PC-9 (cell line): Measurements from ENCODE around the gene USP48. TPM values are rescaled to one million over a fixed set of nuclear protein-coding genes. Genes with fewer than 3 reads are reported as not detected.
"Not testable (repeated sequence)": the region's sequence is repeated elsewhere in the genome, so short reads cannot be mapped to it uniquely, and the experiment has no call there.

ENCODE experiments used
- BruUV-seq: library from RNA; stranded (reverse); fragments of 400-500 nt; replicated peaks from 2 replicates; lab custom pipeline; 2021; lab: Mats Ljungman, UMichigan
- CTCF ChIA-PET: fragments of 300-600 bp; sonication (Branson Sonifier 250); formaldehyde crosslinking; loops from one replicate; lab custom pipeline; 2022; ENCODE audit warnings: antibody characterized with exemption; lab: Charles Lee
- POLR2A ChIA-PET: fragments of 300-600 bp; sonication (Branson Sonifier 250); formaldehyde crosslinking; loops from one replicate; lab custom pipeline; 2022; ENCODE audit warnings: antibody characterized with exemption; ENCODE audit not compliant: unreplicated experiment; lab: Charles Lee
- DNase-seq, 2 experiments: peaks; one replicate each; pipeline versions ENCODE4 v3.0.0 to v3.0.0-alpha.2; 2015 to 2022; ENCODE audit warnings: mixed read lengths in 1 of 2
- H2AFZ ChIP-seq: fragments of 200-600 bp; sonication (generic); 2 replicates; pipeline ENCODE4 v1.8.1; 2017; ENCODE audit warnings: antibody characterized with exemption
- H3F3A ChIP-seq: fragments of 200-600 bp; sonication (generic); 2 replicates; pipeline ENCODE4 v1.8.1; 2017; ENCODE audit warnings: antibody characterized with exemption, mild to moderate bottlenecking, low read depth; ENCODE audit not compliant: insufficient read depth
- H3K27ac ChIP-seq: fragments of 200-600 bp; sonication (generic); 2 replicates; pipeline ENCODE4 v1.6.1; 2016; ENCODE audit warnings: mixed run types
- H3K27me3 ChIP-seq: fragments of 200-600 bp; sonication (generic); 2 replicates; pipeline ENCODE4 v1.6.1; 2016; ENCODE audit warnings: low read depth, mixed run types; ENCODE audit not compliant: insufficient read depth
- H3K36me3 ChIP-seq: fragments of 200-600 bp; sonication (generic); 2 replicates; pipeline ENCODE4 v1.6.1; 2016; ENCODE audit warnings: low read depth, mixed run types
- H3K4me1 ChIP-seq: fragments of 200-600 bp; sonication (generic); replicated peaks from 2 replicates; pipeline ENCODE4 v1.6.1; 2016; ENCODE audit warnings: mixed run types; ENCODE audit not compliant: insufficient read depth
- H3K4me2 ChIP-seq: fragments of 200-600 bp; sonication (generic); 2 replicates; pipeline ENCODE4 v1.6.1; 2017; ENCODE audit warnings: mixed run types
- H3K4me3 ChIP-seq: fragments of 200-600 bp; sonication (generic); 2 replicates; pipeline ENCODE4 v1.6.1; 2016; ENCODE audit warnings: mixed run types
- H3K79me2 ChIP-seq: fragments of 200-600 bp; sonication (generic); 2 replicates; pipeline ENCODE4 v1.6.1; 2017; ENCODE audit warnings: low read depth, mixed run types
- H3K9me2 ChIP-seq: fragments of 200-600 bp; sonication (generic); 2 replicates; pipeline ENCODE4 v1.8.1; 2017; ENCODE audit warnings: mild to moderate bottlenecking; ENCODE audit not compliant: insufficient read depth
- H3K9me3 ChIP-seq: fragments of 200-600 bp; sonication (generic); 2 replicates; pipeline ENCODE4 v1.8.1; 2016; ENCODE audit warnings: low read depth; ENCODE audit not compliant: insufficient read depth
- H4K20me1 ChIP-seq: fragments of 200-600 bp; sonication (generic); 2 replicates; pipeline ENCODE4 v1.8.1; 2017; ENCODE audit not compliant: insufficient read depth
- EZH2 ChIP-seq: fragments of 200-600 bp; sonication (generic); IDR thresholded peaks from 2 replicates; pipeline ENCODE4 v1.8.0; 2017; ENCODE audit warnings: antibody characterized with exemption, low read depth
- intact Hi-C: fragments of 100-400 bp; cut with micrococcal nuclease; formaldehyde crosslinking; loops from one replicate; pipeline ENCODE4 v1.10.0; 2022; ENCODE audit not compliant: unreplicated experiment
- total RNA-seq: library from RNA; stranded (reverse); gene quantifications from 2 replicates; pipeline ENCODE4 v1.2.3, GENCODE V29; 2021
- TF ChIP-seq, protein P1 (sequence below): fragments of 200-600 bp; sonication (generic); conservative IDR thresholded peaks from 2 replicates; pipeline ENCODE4 v1.6.1; 2017; ENCODE audit warnings: mixed run types, antibody characterized with exemption, mild to moderate bottlenecking, moderate library complexity

The USP48 gene
- total RNA-seq, 1 experiment from 2014 or later, result 63.1 TPM

DNA sequence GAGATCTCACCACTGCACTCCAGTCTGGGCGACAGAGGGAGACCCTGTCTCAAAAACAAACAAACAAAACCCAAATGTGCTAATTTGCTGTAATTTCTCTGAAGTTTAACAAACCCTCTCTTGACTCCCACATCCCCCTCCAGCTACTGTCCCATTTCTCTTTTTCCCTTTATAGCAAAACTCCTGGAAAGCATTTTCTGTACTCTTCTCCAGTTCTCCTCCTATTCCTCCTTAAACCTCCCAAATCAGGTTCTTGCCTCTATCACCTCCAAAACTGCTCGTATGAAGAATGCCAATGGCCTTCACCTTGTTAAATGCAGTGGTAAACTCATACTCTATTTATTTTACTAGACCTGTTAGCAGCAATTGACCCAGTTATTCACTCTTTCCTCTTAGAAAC, 3.7 kb upstream of the USP48 start:
- intact Hi-C loops, result loop anchor here (10.0 kb wide), 1 partner anchor 148 kb away; the partner anchor contains the start of gene HSPG2
- Histone ChIP-seq H3F3A (peaks cover 38% of the 10 kb centered on the region), H3K4me2 (no peak overlapping the region), H3K9me3 (no peaks in the 10 kb centered on the region), H3K4me1 (peaks cover 23% of the 10 kb centered on the region), H3K79me2 (peaks cover 8% of the 10 kb centered on the region), H3K27me3 (no peaks in the 10 kb centered on the region), H3K36me3 (no peaks in the 10 kb centered on the region), H3K9me2 (no peaks in the 10 kb centered on the region), H2AFZ (no peak overlapping the region), H3K4me3 (no peak overlapping the region), H3K27ac (no peak overlapping the region), H4K20me1 (no peaks in the 10 kb centered on the region)
- ChIA-PET POLR2A (no interaction called here), CTCF (no interaction called here)
- DNase-seq, result no peak
- no TSS peak for BruUV-seq
- TF ChIP-seq EZH2, result no peak
- TF ChIP-seq, protein P1, sequence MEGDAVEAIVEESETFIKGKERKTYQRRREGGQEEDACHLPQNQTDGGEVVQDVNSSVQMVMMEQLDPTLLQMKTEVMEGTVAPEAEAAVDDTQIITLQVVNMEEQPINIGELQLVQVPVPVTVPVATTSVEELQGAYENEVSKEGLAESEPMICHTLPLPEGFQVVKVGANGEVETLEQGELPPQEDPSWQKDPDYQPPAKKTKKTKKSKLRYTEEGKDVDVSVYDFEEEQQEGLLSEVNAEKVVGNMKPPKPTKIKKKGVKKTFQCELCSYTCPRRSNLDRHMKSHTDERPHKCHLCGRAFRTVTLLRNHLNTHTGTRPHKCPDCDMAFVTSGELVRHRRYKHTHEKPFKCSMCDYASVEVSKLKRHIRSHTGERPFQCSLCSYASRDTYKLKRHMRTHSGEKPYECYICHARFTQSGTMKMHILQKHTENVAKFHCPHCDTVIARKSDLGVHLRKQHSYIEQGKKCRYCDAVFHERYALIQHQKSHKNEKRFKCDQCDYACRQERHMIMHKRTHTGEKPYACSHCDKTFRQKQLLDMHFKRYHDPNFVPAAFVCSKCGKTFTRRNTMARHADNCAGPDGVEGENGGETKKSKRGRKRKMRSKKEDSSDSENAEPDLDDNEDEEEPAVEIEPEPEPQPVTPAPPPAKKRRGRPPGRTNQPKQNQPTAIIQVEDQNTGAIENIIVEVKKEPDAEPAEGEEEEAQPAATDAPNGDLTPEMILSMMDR, result no peak

DNA sequence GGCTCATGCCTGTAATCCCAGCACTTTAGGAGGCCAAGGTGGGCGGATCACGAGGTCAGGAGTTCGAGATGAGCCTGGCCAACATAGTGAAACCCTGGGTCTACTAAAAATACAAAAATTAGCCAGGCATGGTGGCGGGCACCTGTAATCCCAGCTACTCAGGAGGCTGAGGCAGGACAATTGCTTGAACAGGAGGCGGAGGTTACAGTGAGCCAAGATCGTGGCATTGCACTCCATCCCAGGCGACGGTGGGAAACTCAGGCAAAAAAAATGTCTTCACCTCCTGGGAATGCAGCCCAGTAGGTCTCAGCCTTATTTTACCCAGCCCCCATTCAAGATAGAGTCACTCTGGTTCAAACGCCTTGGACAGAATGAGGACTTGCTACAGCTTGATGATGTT, 2.8 kb upstream of the USP48 start:
- peaks cover 38% of the 10 kb centered on the region for H3F3A ChIP-seq
- POLR2A ChIA-PET, result interaction anchor here (0.6 kb wide), 1 partner anchor 59 kb away, joined by 4 read pairs; no protein-coding TSS in a partner anchor
- peaks cover 17% of the 10 kb centered on the region for H3K79me2 ChIP-seq
- CTCF ChIA-PET, H4K20me1 ChIP-seq, H3K4me3 ChIP-seq, H3K27me3 ChIP-seq, H2AFZ ChIP-seq, DNase-seq, H3K9me2 ChIP-seq, BruUV-seq, H3K9me3 ChIP-seq, H3K4me2 ChIP-seq, H3K36me3 ChIP-seq, H3K27ac ChIP-seq: not testable (repeated sequence)
- intact Hi-C loops, result loop anchor here (10.0 kb wide), 1 partner anchor 149 kb away; the partner anchor contains the start of gene HSPG2
- peaks cover 23% of the 10 kb centered on the region for H3K4me1 ChIP-seq

DNA sequence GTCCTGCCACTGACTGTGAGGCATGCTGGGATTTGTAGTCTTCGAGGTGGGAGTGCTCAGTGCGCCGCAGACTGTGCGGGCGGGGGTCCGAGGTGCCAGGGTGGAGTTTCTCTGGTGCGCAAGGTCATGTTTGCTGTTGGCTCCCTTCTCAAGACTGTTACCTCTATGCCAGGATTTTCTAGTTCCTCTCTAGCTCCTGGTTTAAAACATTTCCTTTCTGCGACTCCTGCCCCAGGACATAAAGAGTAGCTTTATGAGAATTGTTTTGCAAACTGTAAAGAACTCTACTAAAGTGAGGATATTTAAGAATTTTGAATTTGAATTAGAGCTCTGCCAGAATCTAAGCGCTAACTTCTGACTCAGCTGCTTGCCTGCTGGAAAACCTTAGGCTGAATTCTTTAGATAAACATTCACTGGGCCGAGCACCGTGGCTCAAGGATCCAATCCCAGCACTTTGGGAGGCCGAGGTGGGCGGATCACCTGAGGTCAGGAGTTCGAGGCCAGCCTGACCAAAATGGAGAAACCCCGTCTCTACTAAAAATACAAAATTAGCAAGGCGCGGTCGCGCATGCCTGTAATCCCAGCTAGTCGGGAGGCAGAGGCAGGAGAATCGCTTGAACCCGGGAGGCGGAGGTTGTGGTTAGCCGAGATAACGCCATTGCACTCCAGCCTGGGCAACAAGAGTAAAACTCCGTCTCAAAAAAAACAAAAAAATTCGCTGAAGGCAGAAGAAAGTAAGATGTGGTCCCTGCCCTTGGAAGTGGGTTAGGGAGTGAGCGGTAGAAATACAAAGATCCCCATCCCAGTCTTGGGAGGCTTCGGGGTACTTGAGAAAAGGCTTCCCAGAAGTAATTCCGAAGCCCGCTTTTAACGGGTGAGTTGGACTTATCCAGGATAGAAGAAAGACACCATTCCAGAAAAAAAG, 992 bp upstream of the USP48 start:
- Histone ChIP-seq H3K4me2 (peak overlapping the region; percentile 88), H3K27ac (peak overlapping the region; percentile 99), H3K27me3 (no peaks in the 10 kb centered on the region), H3K4me1 (peaks cover 20% of the 10 kb centered on the region), H3K9me3 (no peaks in the 10 kb centered on the region), H3F3A (peaks cover 35% of the 10 kb centered on the region), H3K36me3 (no peaks in the 10 kb centered on the region), H3K79me2 (peaks cover 35% of the 10 kb centered on the region), H3K4me3 (peak overlapping the region; percentile 96), H4K20me1 (0 out of 2 replicates have a peak, but pooled peaks cover 4% of the 10 kb centered on the region), H2AFZ (peak overlapping the region; percentile 31; the same call in 1 of the 2 replicates), H3K9me2 (no peaks in the 10 kb centered on the region)
- DNase-seq, result peak; percentile 80 to 93
- TF ChIP-seq EZH2, result no peak
- TF ChIP-seq, protein P1, result no peak
- CTCF ChIA-PET, result interaction anchor here (0.6 kb wide), 1 partner anchor 31 kb away, joined by 12 read pairs; no protein-coding TSS in a partner anchor
- POLR2A ChIA-PET, result interaction anchor here (0.6 kb wide), 1 partner anchor 173 kb away, joined by 5 read pairs; no protein-coding TSS in a partner anchor
- no TSS peak for BruUV-seq
- intact Hi-C loops, result loop anchor here (2.0 to 10.0 kb wide), 4 partner anchors 19 to 178 kb away; partner anchors contain the start of gene HSPG2
